C4-2B (cell line): ENCODE data around the gene FAM81B.

ENCODE experiments used
- ZFX ChIP-seq: fragments of 450-650 bp; IDR thresholded peaks from 2 replicates; pipeline ENCODE4 v1.6.1; 2017
- TF ChIP-seq, protein P1 (sequence below): fragments of 450-650 bp; conservative IDR thresholded peaks from 2 replicates; pipeline ENCODE4 v1.5.1; 2017; ENCODE audit warnings: mild to moderate bottlenecking

GRCh38 chr5:95358848-95359247, 32.3 kb upstream of the FAM81B start:
- TF ChIP-seq, protein P1, sequence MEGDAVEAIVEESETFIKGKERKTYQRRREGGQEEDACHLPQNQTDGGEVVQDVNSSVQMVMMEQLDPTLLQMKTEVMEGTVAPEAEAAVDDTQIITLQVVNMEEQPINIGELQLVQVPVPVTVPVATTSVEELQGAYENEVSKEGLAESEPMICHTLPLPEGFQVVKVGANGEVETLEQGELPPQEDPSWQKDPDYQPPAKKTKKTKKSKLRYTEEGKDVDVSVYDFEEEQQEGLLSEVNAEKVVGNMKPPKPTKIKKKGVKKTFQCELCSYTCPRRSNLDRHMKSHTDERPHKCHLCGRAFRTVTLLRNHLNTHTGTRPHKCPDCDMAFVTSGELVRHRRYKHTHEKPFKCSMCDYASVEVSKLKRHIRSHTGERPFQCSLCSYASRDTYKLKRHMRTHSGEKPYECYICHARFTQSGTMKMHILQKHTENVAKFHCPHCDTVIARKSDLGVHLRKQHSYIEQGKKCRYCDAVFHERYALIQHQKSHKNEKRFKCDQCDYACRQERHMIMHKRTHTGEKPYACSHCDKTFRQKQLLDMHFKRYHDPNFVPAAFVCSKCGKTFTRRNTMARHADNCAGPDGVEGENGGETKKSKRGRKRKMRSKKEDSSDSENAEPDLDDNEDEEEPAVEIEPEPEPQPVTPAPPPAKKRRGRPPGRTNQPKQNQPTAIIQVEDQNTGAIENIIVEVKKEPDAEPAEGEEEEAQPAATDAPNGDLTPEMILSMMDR: no peak
- no peak for TF ChIP-seq ZFX
